H9 (cell line): ENCODE results near the gene CLEC10A. TPM values are rescaled to one million over a fixed set of nuclear protein-coding genes. Genes with fewer than 3 reads are reported as not detected.
"Not testable (repeated sequence)": the region's sequence is repeated elsewhere in the genome, so short reads cannot be mapped to it uniquely, and the experiment has no call there.

Source experiments
- DNase-seq: peaks from one replicate; pipeline ENCODE4 v3.0.0-alpha.2; 2017
- H2AFZ ChIP-seq: one replicate; pipeline ENCODE4 v1.6.1; 2013; ENCODE audit warnings: mild to moderate bottlenecking, low read length, control low read depth, moderate library complexity
- H2AK5ac ChIP-seq: 2 replicates; pipeline ENCODE4 v1.6.1; 2013; ENCODE audit warnings: low read length, control low read depth, mixed read lengths; ENCODE audit not compliant: insufficient read length
- H2BK120ac ChIP-seq: one replicate; pipeline ENCODE4 v1.6.1; 2013; ENCODE audit warnings: low read depth, mild to moderate bottlenecking, low read length, control low read depth, inconsistent platforms; ENCODE audit not compliant: poor library complexity, severe bottlenecking
- H2BK12ac ChIP-seq: 2 replicates; pipeline ENCODE4 v1.6.1; 2013; ENCODE audit warnings: low read length, control low read depth, mixed read lengths, low read depth; ENCODE audit not compliant: insufficient read length
- H2BK15ac ChIP-seq: 2 replicates; pipeline ENCODE4 v1.6.1; 2013; ENCODE audit warnings: low read depth, low read length, control low read depth
- H2BK20ac ChIP-seq: one replicate; pipeline ENCODE4 v1.6.1; 2013; ENCODE audit warnings: low read depth, mild to moderate bottlenecking, low read length, control low read depth, inconsistent platforms; ENCODE audit not compliant: poor library complexity, severe bottlenecking
- H2BK5ac ChIP-seq: 2 replicates; pipeline ENCODE4 v1.6.1; 2013; ENCODE audit warnings: low read length, control low read depth, mixed read lengths; ENCODE audit not compliant: insufficient read length
- H3K14ac ChIP-seq: 2 replicates; pipeline ENCODE4 v1.6.1; 2013; ENCODE audit warnings: low read length, control low read depth; ENCODE audit not compliant: insufficient read depth
- H3K18ac ChIP-seq: 2 replicates; pipeline ENCODE4 v1.6.1; 2013; ENCODE audit warnings: low read depth, mild to moderate bottlenecking, mixed read lengths, low read length, control low read depth; ENCODE audit not compliant: insufficient read length
- H3K23ac ChIP-seq: 2 replicates; pipeline ENCODE4 v1.6.1; 2013; ENCODE audit warnings: low read length, control low read depth, mixed read lengths, low read depth; ENCODE audit not compliant: insufficient read length
- H3K23me2 ChIP-seq: 2 replicates; pipeline ENCODE4 v1.6.1; 2013; ENCODE audit warnings: low read depth, mild to moderate bottlenecking, mixed read lengths, low read length, control low read depth; ENCODE audit not compliant: insufficient read length, poor library complexity, severe bottlenecking
- H3K27ac ChIP-seq: 2 replicates; pipeline ENCODE4 v1.5.1; 2013; ENCODE audit warnings: low read length, control low read depth, mixed read lengths, low read depth; ENCODE audit not compliant: insufficient read length
- H3K27me3 ChIP-seq: 2 replicates; pipeline ENCODE4 v1.6.1; 2013; ENCODE audit warnings: low read length, control low read depth, inconsistent platforms; ENCODE audit not compliant: insufficient read depth
- H3K4ac ChIP-seq: 2 replicates; pipeline ENCODE4 v1.6.1; 2013; ENCODE audit warnings: low read depth, mild to moderate bottlenecking, control low read depth, inconsistent platforms, low read length, moderate library complexity
- H3K4me1 ChIP-seq: 2 replicates; pipeline ENCODE4 v1.6.1; 2013; ENCODE audit warnings: low read length, control low read depth, inconsistent platforms; ENCODE audit not compliant: insufficient read depth
- H3K4me2 ChIP-seq: 2 replicates; pipeline ENCODE4 v1.6.1; 2013; ENCODE audit warnings: low read length, control low read depth, mixed read lengths; ENCODE audit not compliant: insufficient read length, insufficient read depth
- H3K56ac ChIP-seq: 2 replicates; pipeline ENCODE4 v1.6.1; 2013; ENCODE audit warnings: low read depth, mild to moderate bottlenecking, mixed read lengths, low read length, control low read depth; ENCODE audit not compliant: insufficient read length
- H3K79me1 ChIP-seq: 2 replicates; pipeline ENCODE4 v1.6.1; 2013; ENCODE audit warnings: low read depth, mild to moderate bottlenecking, moderate library complexity, low read length, control low read depth, inconsistent platforms; ENCODE audit not compliant: insufficient read depth, poor library complexity, severe bottlenecking
- H3K79me2 ChIP-seq: 2 replicates; pipeline ENCODE4 v1.6.1; 2013; ENCODE audit warnings: low read length, control low read depth, inconsistent platforms; ENCODE audit not compliant: insufficient read depth
- H3K9ac ChIP-seq: 2 replicates; pipeline ENCODE4 v1.6.1; 2013; ENCODE audit warnings: low read length, control low read depth, mixed read lengths; ENCODE audit not compliant: insufficient read length; ENCODE audit errors: extremely low read depth
- H3K9me3 ChIP-seq: one replicate; pipeline ENCODE4 v1.6.1; 2013; ENCODE audit warnings: low read depth, low read length, inconsistent platforms; ENCODE audit not compliant: control insufficient read depth
- H3T11ph ChIP-seq: one replicate; pipeline ENCODE4 v1.6.1; 2013; ENCODE audit warnings: mild to moderate bottlenecking, low read length, control low read depth, inconsistent platforms
- H4K20me1 ChIP-seq: one replicate; pipeline ENCODE4 v1.6.1; 2013; ENCODE audit not compliant: control insufficient read depth, insufficient read length, insufficient read depth
- H4K5ac ChIP-seq: 2 replicates; pipeline ENCODE4 v1.6.1; 2013; ENCODE audit warnings: low read depth, mild to moderate bottlenecking, mixed read lengths, low read length, control low read depth; ENCODE audit not compliant: insufficient read length
- H4K8ac ChIP-seq: replicated peaks from 2 replicates; pipeline ENCODE4 v1.6.1; 2013; ENCODE audit warnings: low read length, control low read depth, mixed read lengths, low read depth; ENCODE audit not compliant: insufficient read length
- H4K91ac ChIP-seq: 2 replicates; pipeline ENCODE4 v1.6.1; 2013; ENCODE audit warnings: low read depth, mild to moderate bottlenecking, moderate library complexity, mixed read lengths, low read length, control low read depth; ENCODE audit not compliant: insufficient read length
- H3K27ac Mint-ChIP-seq, 3 experiments: 2 replicates in 2 of 3; 3 replicates in 1 of 3; pipeline ENCODE4 v1.8.0; 2020 to 2021; ENCODE audit warnings: mixed read lengths in 3 of 3, mild to moderate bottlenecking in 1 of 3, moderate library complexity in 1 of 3
- H3K27me3 Mint-ChIP-seq: 2 replicates; pipeline ENCODE4 v1.8.0; 2021; ENCODE audit warnings: low read depth, mild to moderate bottlenecking, moderate library complexity, mixed read lengths
- H3K36me3 Mint-ChIP-seq, 3 experiments: 2 replicates in 2 of 3; 3 replicates in 1 of 3; pipeline ENCODE4 v1.8.0; 2020 to 2021; ENCODE audit warnings: low read depth in 3 of 3, mixed read lengths in 3 of 3; ENCODE audit not compliant: insufficient read depth in 1 of 3
- H3K4me1 Mint-ChIP-seq, 2 experiments: 2 replicates each; pipeline ENCODE4 v1.8.0; 2020; ENCODE audit warnings: mixed read lengths in 2 of 2
- H3K4me3 Mint-ChIP-seq, 2 experiments: 2 replicates in 1 of 2; 3 replicates in 1 of 2; pipeline ENCODE4 v1.8.0; 2020 to 2021; ENCODE audit warnings: mild to moderate bottlenecking in 2 of 2, mixed read lengths in 2 of 2, moderate library complexity in 1 of 2
- H3K9me3 Mint-ChIP-seq, 2 experiments: 2 replicates in 1 of 2; 3 replicates in 1 of 2; pipeline ENCODE4 v1.8.0; 2020; ENCODE audit warnings: mild to moderate bottlenecking in 2 of 2, mixed read lengths in 2 of 2, moderate library complexity in 1 of 2
- CTCF ChIP-seq: fragments of 200-600 bp; sonication (generic); conservative IDR thresholded peaks from 3 replicates; pipeline ENCODE4 v1.8.0; 2021; ENCODE audit warnings: antibody characterized with exemption, mild to moderate bottlenecking
- WGBS: extraction: QIAGEN DNeasy Blood & Tissue Kit; methylation state at CpG from one replicate; pipeline ENCODE4 v1.1.7; 2013; ENCODE audit warnings: missing lambda C conversion rate, low lambda C conversion rate, mixed read lengths; ENCODE audit not compliant: insufficient read length; ENCODE audit errors: extremely low coverage; 5-methylcytosine and 5-hydroxymethylcytosine counted together
- total RNA-seq: library from RNA; stranded (reverse); gene quantifications from 2 replicates; pipeline ENCODE4 v1.2.1, GENCODE V29; 2021

Gene CLEC10A
- total RNA-seq, 1 experiment from 2014 or later = not detected

- H3K79me1 ChIP-seq = no peaks in the 10 kb centered on the region
- H3K79me2 ChIP-seq = no peaks in the 10 kb centered on the region
- Mint-ChIP-seq H3K27ac (no peak overlapping the region), H3K27me3 (peaks cover 22% of the 10 kb centered on the region), H3K36me3 (no peaks in the 10 kb centered on the region), H3K4me1 (no peaks in the 10 kb centered on the region), H3K9me3 (no peaks in the 10 kb centered on the region; a peak in 1 of 5 replicates), H3K4me3 (no peak overlapping the region)
- no peak overlapping the region for H3K4me2 ChIP-seq
- no peak overlapping the region for H2BK5ac ChIP-seq
- no CpG with 5 or more reads among the region's 4 CpGs for WGBS
- no peak overlapping the region for H2BK12ac ChIP-seq
- no peak overlapping the region for H4K5ac ChIP-seq
- H3K18ac ChIP-seq = no peak overlapping the region
- no peak for DNase-seq
- no peak overlapping the region for H3K4ac ChIP-seq
- no peaks in the 10 kb centered on the region for H3K27me3 ChIP-seq
- H2BK15ac ChIP-seq = no peak overlapping the region
- no peaks in the 10 kb centered on the region for H3K9me3 ChIP-seq
- H2AFZ ChIP-seq = no peak overlapping the region
- TF ChIP-seq CTCF = no peak
- H3K23me2 ChIP-seq = no peaks in the 10 kb centered on the region
- no peak overlapping the region for H3K14ac ChIP-seq
- no peak overlapping the region for H2BK120ac ChIP-seq
- no peak overlapping the region for H2AK5ac ChIP-seq
- no peak overlapping the region for H3K27ac ChIP-seq
- no peaks in the 10 kb centered on the region for H4K20me1 ChIP-seq
- H3K23ac ChIP-seq = no peak overlapping the region
- H3K56ac ChIP-seq = no peak overlapping the region
- H3T11ph ChIP-seq = no peak overlapping the region
- no peak overlapping the region for H2BK20ac ChIP-seq
- H4K8ac ChIP-seq = no peak overlapping the region
- H3K9ac ChIP-seq = no peak overlapping the region
- H4K91ac ChIP-seq = no peak overlapping the region
- no peaks in the 10 kb centered on the region for H3K4me1 ChIP-seq
Measured at GRCh38 chr17:7056386-7056785, 23.7 kb downstream of the CLEC10A start.

DNA sequence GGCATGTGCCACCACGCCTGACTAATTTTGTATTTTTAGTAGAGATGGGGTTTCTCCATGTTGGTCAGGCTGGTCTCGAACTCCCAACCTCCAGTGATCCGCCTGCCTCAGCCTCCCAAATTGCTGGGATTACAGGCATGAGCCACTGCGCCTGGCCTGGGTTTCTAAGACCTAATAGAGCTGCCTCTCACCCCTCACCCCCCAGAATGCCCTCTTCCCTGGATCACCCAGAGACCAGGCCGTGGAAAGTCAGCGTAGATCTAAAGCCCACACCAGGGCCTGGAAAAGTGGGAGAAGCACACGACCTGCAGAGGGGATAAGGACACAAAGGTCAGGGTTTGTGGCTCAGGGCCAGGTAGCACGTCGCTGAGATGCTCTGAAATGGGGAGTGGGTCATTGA lies 29.5 kb downstream of the CLEC10A start:
- H3K4me3 Mint-ChIP-seq, H3K27me3 ChIP-seq, H3T11ph ChIP-seq, H3K9ac ChIP-seq, H2BK15ac ChIP-seq, H3K4ac ChIP-seq, H2BK20ac ChIP-seq, H3K79me1 ChIP-seq, H2BK5ac ChIP-seq, H2AFZ ChIP-seq, H3K9me3 Mint-ChIP-seq, H3K36me3 Mint-ChIP-seq, H3K18ac ChIP-seq, H3K4me2 ChIP-seq, H3K27ac Mint-ChIP-seq, H2AK5ac ChIP-seq, DNase-seq, H3K9me3 ChIP-seq, H3K56ac ChIP-seq, H3K4me1 ChIP-seq, H3K23ac ChIP-seq, H3K23me2 ChIP-seq, H2BK120ac ChIP-seq, H4K91ac ChIP-seq, H4K8ac ChIP-seq, H3K79me2 ChIP-seq, H4K5ac ChIP-seq, H3K14ac ChIP-seq, H3K27ac ChIP-seq, H4K20me1 ChIP-seq, H2BK12ac ChIP-seq: not testable (repeated sequence)
- Mint-ChIP-seq H3K27me3 (peaks cover 57% of the 10 kb centered on the region), H3K4me1 (peaks cover 14 to 17% of the 10 kb centered on the region in 2 experiments)
- WGBS = no CpG with 5 or more reads among the region's 9 CpGs
